ENCODE results near the gene AFAP1.

Gene AFAP1

GRCh38 chr4:7777871-7778509 lies 161.7 kb downstream of the AFAP1 start:
- H3K4me3 ChIP-seq (ENCODE audit: low read depth, low read length), result no peak overlapping the region
- no peak for TF ChIP-seq CTCF (IDR thresholded peaks at IDR 0.05; ENCODE audit: low read depth, low read length, missing control alignments)
- H3K36me3 ChIP-seq (replicated peaks), result peaks cover 77% of the 10 kb centered on the region
- peak overlapping the region; percentile 49 for H3K27ac ChIP-seq
- H3K27me3 ChIP-seq (replicated peaks), result no peaks in the 10 kb centered on the region
- in situ Hi-C loops (cut with HindIII; ENCODE audit: low pct_ligation_motif_present, low sequenced_read_pairs), result no loop called here
- DNase-seq, result peak; percentile 47

- Histone ChIP-seq H3K27me3 (replicated peaks) (no peaks in the 10 kb centered on the region), H3K4me3 (ENCODE audit: low read depth, low read length) (no peak overlapping the region), H3K27ac (no peak overlapping the region), H3K36me3 (replicated peaks) (peaks cover 83% of the 10 kb centered on the region)
- in situ Hi-C loops (cut with HindIII; ENCODE audit: low pct_ligation_motif_present, low sequenced_read_pairs), result no loop called here
- TF ChIP-seq CTCF (IDR thresholded peaks at IDR 0.05; ENCODE audit: low read depth, low read length, missing control alignments), result no peak
- DNase-seq, result no peak
Measured at GRCh38 chr4:7777017-7777710, 162.5 kb downstream of the AFAP1 start.

GRCh38 chr4:7775396-7775795 lies 164.3 kb downstream of the AFAP1 start:
- no peak overlapping the region for H3K27ac ChIP-seq
- H3K36me3 ChIP-seq (replicated peaks), result peaks cover 93% of the 10 kb centered on the region
- no peak overlapping the region for H3K4me3 ChIP-seq (ENCODE audit: low read depth, low read length)
- in situ Hi-C loops (cut with HindIII; ENCODE audit: low pct_ligation_motif_present, low sequenced_read_pairs), result no loop called here
- DNase-seq, result no peak
- TF ChIP-seq CTCF (IDR thresholded peaks at IDR 0.05; ENCODE audit: low read depth, low read length, missing control alignments), result no peak
- H3K27me3 ChIP-seq (replicated peaks), result no peaks in the 10 kb centered on the region

GRCh38 chr4:7774301-7775294 lies 165.1 kb downstream of the AFAP1 start:
- H3K36me3 ChIP-seq (replicated peaks), result peaks cover 92% of the 10 kb centered on the region
- no peak overlapping the region for H3K27ac ChIP-seq
- in situ Hi-C loops (cut with HindIII; ENCODE audit: low pct_ligation_motif_present, low sequenced_read_pairs), result no loop called here
- no peak overlapping the region for H3K4me3 ChIP-seq (ENCODE audit: low read depth, low read length)
- no peak for DNase-seq
- no peak for TF ChIP-seq CTCF (IDR thresholded peaks at IDR 0.05; ENCODE audit: low read depth, low read length, missing control alignments)
- H3K27me3 ChIP-seq (replicated peaks), result no peaks in the 10 kb centered on the region

- TF ChIP-seq CTCF (IDR thresholded peaks at IDR 0.05; ENCODE audit: low read depth, low read length, missing control alignments), result no peak
- H3K36me3 ChIP-seq (replicated peaks), result peaks cover 98% of the 10 kb centered on the region
- in situ Hi-C loops (cut with HindIII; ENCODE audit: low pct_ligation_motif_present, low sequenced_read_pairs), result no loop called here
- DNase-seq, result no peak
- no peak overlapping the region for H3K27ac ChIP-seq
- no peak overlapping the region for H3K4me3 ChIP-seq (ENCODE audit: low read depth, low read length)
- no peaks in the 10 kb centered on the region for H3K27me3 ChIP-seq (replicated peaks)
Measured at GRCh38 chr4:7773401-7774180, 166.1 kb downstream of the AFAP1 start.

Data from brain microvascular endothelial cell (primary cell).